ENCODE data around the gene CORT. TPM values are rescaled to one million over a fixed set of nuclear protein-coding genes. Genes with fewer than 3 reads are reported as not detected.
"Not testable (repeated sequence)": the region's sequence is repeated elsewhere in the genome, so short reads cannot be mapped to it uniquely, and the experiment has no call there.

The CORT gene, protein sequence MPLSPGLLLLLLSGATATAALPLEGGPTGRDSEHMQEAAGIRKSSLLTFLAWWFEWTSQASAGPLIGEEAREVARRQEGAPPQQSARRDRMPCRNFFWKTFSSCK
- total RNA-seq, result under 1 TPM; 0.34 to 0.52 TPM
- long read RNA-seq, result 0 reads

DNA sequence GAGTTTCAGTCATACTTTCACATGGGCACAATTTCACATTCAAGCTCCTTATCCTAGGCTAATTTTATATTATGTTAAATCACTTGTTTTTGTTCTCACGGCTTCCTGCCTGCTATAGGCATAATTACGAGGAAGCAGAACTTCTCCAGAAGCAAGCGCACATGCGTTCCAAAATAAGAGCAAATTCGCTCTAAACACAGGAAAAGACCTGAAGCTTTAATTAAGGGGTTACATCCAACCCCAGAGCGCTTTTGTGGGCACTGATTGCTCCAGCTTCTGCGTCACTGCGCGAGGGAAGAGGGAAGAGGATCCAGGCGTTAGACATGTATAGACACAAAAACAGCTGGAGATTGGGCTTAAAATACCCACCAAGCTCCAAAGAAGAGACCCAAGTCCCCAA lies at the start of gene CORT:
TSS of gene CORT (plus strand) at position 281 of the 400 bp plus-strand sequence. CDS start 193 bp downstream, outside the sequence.
- no peak for DNase-seq
- no peak for ATAC-seq
- intact Hi-C loops (cut with DNase I, micrococcal nuclease), result no loop called here

DNA sequence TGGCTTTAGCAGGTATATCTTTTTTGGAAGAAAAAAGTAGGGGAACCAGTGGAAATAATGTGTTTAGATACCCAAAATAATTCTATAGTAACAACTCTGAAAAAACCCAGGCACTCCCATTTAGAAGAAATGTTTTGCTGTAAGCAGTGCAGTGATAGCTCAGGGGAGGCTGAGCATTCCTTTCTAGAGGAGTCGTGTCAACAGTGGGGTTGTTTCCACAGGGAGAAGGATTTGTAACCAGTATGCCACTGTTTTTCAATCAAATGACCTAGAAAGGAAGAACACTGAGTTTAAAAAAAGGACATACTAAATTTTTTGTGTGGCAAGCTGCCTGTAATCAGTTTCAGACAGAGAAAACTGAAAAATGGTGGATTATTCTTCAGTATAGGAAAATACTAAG lies 48.5 kb upstream of the CORT start:
- ATAC-seq (no peak), DNase-seq (no peak)
- intact Hi-C loops (cut with DNase I, micrococcal nuclease), result no loop called here

GRCh38 chr1:10402729-10403274 lies 47.0 kb upstream of the CORT start:
- intact Hi-C loops (cut with DNase I, micrococcal nuclease), result no loop called here

DNA sequence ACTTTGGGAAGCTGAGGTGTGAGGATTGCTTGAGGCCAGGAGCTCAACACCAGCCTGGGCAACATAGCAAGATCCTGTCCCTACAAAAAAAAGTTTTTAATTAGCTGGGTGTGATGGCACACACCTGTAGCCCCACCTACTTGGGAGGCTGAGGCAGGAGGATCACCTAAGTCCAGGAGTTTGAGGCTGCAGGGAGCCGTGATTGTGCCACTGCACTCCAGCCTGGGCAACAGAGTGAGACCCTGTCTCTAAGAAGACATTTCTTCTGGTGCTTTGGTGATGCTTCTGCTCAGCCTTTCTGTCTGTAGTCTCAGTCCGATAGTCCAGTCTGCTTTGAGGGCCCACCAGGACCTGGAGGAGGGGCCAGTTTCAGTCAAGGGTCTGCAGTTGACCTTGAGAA lies 42.6 kb upstream of the CORT start:
- ATAC-seq (no peak), DNase-seq (no peak)
- intact Hi-C loops (cut with DNase I, micrococcal nuclease), result no loop called here

More at GRCh38 chr1:10402729-10403274, 47.0 kb upstream of the CORT start:
- DNase-seq (no peak), ATAC-seq (no peak)

DNA sequence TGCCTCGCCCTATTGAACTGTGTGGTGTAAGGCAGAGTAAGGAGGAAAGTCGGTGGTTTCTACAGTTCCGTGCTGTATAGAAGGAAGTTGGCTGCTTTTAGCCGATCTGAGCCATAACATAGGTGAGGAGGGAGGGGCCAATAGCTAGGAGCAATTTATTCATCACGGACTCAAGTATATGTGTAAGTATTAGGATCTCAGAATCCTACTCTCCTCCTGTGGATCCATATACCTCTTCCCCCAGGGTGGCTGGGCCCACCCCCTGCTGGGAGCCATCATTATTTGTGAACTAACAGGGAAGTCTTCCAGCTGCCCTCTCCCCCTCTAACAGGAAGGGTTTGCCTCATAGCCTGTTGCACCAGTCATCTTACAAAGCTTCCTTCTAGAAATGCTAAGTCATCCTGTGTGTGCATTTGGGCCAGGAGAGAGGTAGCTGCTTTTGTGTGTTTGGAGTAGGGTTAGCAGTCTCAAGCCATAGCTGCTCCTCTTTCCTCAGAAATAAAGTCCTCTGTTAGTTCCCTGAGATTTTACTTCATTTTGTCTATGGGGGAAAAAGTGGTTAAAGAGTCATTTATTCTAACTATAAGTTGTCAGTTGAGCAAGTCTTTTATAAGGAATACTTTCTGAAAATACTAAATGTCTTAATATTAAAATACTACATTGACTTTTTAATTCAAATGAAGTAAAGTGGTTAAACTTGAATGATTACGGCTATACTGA lies 34.5 kb upstream of the CORT start:
- intact Hi-C loops (cut with DNase I, micrococcal nuclease), result no loop called here
- DNase-seq (no peak), ATAC-seq (peak; percentile 96)

DNA sequence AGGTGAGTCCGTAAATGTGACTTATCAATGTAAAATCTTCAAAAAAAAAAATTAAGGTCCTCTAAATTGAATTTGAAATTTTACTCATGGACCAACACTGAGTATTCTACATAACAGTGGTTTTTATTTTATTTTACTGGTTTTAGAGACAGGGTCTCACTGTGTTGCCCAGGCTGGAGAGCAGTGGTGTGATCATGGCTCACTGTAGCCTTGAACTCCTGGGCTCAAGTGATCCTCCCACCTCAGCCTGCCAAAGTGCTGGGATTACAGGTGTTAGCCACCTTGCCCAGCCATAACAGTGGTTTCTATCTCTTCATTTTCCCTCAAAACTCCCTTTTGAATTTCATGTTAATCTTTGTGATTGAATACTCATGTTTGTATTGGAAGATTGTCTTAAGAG lies 33.9 kb upstream of the CORT start:
- DNase-seq; ATAC-seq; intact Hi-C loops (cut with DNase I, micrococcal nuclease): not testable (repeated sequence)

GRCh38 chr1:10418741-10419140 lies 31.1 kb upstream of the CORT start:
- DNase-seq; intact Hi-C loops (cut with DNase I, micrococcal nuclease); ATAC-seq: not testable (repeated sequence)

DNA sequence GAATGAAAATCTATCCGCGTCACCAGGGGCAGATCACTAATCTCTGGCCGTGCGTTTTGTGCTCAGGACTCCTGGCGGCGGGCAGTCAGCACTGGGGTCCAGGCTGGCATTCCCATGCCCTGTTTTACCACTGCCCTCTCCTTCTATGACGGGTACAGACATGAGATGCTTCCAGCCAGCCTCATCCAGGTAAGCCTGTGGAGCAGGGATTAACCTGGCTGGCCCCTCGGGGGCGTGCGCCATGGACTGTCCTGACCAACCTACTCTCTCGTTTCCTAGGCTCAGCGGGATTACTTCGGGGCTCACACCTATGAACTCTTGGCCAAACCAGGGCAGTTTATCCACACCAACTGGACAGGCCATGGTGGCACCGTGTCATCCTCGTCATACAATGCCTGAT lies 30.5 kb upstream of the CORT start:
- ATAC-seq (no peak), DNase-seq (no peak)
- intact Hi-C loops (cut with DNase I, micrococcal nuclease), result no loop called here

DNA sequence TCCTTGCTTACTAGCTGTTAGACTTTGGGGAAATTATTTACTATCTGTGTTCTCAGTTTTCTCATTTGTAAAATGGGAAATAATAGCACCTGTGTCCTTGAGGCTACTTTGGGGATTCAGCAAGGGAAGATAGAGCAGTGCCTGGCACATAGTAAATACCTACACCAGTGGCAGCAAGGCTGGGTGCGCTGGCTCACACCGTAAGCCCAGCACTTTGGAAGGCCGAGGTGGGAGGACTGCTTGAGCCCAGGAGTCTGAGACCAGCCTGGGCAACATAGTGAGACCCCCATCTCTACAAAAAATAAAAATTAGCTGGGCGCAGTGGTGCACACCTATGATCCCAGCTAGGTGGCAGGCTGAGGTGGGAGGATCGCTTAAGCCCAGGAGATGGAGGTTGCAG lies 28.2 kb upstream of the CORT start:
- intact Hi-C loops (cut with DNase I, micrococcal nuclease), result no loop called here
- DNase-seq (no peak), ATAC-seq (no peak)

GRCh38 chr1:10424034-10424433 lies 25.8 kb upstream of the CORT start:
- intact Hi-C loops (cut with DNase I, micrococcal nuclease), result no loop called here
- ATAC-seq, result no peak
- DNase-seq, result no peak

DNA sequence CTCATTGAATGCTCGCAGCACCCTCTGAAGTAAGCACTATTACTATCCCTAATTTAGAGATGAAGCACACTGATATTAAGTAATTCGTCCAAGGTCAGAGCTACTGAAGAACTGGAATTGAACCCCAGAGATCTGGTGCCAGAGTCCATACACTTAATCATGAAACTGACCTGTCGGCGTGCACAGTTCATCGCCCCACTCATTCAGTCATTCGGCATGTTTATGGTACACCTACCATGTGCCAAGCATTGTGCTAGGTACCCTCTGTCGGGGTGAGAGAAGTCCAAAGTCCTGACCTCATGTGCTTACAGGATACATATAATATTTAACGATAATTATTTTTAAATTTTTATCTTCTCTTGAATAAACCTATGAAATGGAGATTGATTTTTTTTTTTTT lies 25.2 kb upstream of the CORT start:
- DNase-seq, result no peak
- intact Hi-C loops (cut with DNase I, micrococcal nuclease), result loop anchor here in 1 of 2 donors (5.0 kb wide), 1 partner anchor 47 kb away; no protein-coding TSS in a partner anchor
- ATAC-seq, result no peak

- ATAC-seq, result not testable (repeated sequence)
- intact Hi-C loops (cut with DNase I, micrococcal nuclease), result loop anchor here in 1 of 2 donors (5.0 kb wide), 1 partner anchor 49 kb away; no protein-coding TSS in a partner anchor
- peak in 1 of 2 donors; percentile 26 for DNase-seq
Observed at GRCh38 chr1:10425826-10426534, 23.9 kb upstream of the CORT start.

DNA sequence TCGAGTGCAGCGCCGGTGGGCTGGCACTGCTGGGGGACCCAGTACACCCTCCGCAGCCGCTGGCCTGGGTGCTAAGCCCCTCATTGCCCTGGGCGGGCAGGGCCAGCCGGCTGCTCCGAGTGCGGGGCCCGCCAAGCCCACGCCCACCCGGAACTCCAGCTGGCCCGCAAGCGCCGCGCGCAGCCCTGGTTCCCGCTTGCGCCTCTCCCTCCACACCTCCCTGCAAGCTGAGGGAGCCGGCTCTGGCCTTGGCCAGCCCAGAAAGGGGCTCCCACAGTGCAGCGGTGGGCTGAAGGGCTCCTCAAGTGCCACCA lies 23.3 kb upstream of the CORT start:
- DNase-seq, ATAC-seq: not testable (repeated sequence)
- intact Hi-C loops (cut with DNase I, micrococcal nuclease), result loop anchor here in 1 of 2 donors (5.0 kb wide), 1 partner anchor 49 kb away; no protein-coding TSS in a partner anchor

- DNase-seq, result no peak
- no peak for ATAC-seq
- intact Hi-C loops (cut with DNase I, micrococcal nuclease), result loop anchor here in 1 of 2 donors (5.0 kb wide), 1 partner anchor 52 kb away; no protein-coding TSS in a partner anchor
Observed at GRCh38 chr1:10428984-10429383, 20.8 kb upstream of the CORT start.

DNA sequence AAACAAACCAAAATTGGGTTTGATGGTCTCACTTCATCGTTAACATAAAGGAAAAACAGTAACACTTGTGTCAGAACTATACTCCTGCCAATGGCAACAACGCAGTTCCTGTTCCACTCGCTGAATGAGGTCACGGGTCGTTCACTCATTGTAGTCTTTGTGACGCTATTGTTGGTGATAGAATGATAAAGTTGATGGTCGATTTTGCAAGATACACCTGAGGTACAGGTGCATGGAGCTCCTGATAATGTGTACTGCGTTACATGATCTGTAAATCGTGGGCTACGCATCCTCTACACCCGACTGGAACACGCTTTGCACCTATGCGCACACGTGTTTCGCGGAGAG lies 20.0 kb upstream of the CORT start:
- peak in 1 of 2 donors; percentile 38 for DNase-seq
- peak; percentile 15 for ATAC-seq
- intact Hi-C loops (cut with DNase I, micrococcal nuclease), result loop anchor here in 1 of 2 donors (5.0 to 10.0 kb wide), 2 partner anchors 53 to 65 kb away; no protein-coding TSS in a partner anchor

DNA sequence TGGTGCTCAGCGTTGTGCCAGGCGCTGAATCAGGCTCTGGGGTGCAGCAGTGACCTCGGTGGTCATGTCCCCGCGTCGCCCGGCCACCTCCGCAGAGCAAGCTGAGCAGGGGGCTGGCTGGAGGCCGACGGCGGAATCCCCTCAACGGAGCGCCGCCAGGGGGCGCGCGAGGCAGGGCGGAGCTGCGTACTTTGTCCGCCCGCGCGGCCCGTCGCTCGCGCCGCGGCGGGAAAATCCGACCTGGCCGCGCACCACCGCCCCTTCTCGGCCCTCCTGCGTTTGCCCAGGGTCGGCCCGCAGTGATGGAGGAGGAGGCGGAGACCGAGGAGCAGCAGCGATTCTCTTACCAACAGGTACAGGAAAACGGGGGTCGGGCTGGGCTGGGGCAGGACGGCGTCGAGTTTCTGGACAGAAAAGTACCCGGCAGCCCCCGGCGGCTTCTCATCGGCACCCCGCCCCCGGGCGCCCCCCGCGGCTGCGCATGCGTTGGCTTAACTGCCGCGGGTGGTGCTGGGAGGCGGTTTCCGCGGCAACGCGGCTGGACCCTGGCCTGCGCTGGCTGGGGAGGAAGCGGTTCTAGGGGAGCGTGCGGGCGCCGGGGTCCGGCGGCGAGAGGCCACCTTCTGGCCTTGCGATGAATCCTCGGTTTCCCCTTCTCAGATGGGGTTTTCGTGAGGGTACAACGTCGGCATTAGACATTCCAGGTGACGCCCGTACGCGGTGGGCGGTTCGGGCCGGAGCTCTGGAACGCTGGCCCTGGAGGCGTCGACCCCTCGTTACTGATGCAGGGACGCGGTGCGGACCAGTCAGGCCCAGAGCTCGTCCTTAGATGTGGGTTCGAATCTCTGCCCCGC lies 19.4 kb upstream of the CORT start, which contains the start of gene CENPS:
TSS of gene CENPS (plus strand) at position 218 of the 854 bp plus-strand sequence. CDS start at position 303, 85 bp downstream.
- peak; percentile 92 to 93 for DNase-seq
- ATAC-seq, result peak; percentile 91
- intact Hi-C loops (cut with DNase I, micrococcal nuclease), result loop anchor here in 1 of 2 donors (10.0 kb wide), 1 partner anchor 64 kb away; no protein-coding TSS in a partner anchor

GRCh38 chr1:10431070-10431730 lies 18.6 kb upstream of the CORT start:
- ATAC-seq (peak; percentile 10), DNase-seq (no peak)
- intact Hi-C loops (cut with DNase I, micrococcal nuclease), result loop anchor here in 1 of 2 donors (10.0 kb wide), 1 partner anchor 64 kb away; no protein-coding TSS in a partner anchor
